Caki2 (cell line): ENCODE measurements around the gene TM4SF18. TPM values are rescaled to one million over a fixed set of nuclear protein-coding genes. Genes with fewer than 3 reads are reported as not detected.
A peak's percentile ranks its signal among the peaks of the same experiment; 100 is the strongest.
"Not testable (repeated sequence)": the region's sequence is repeated elsewhere in the genome, so short reads cannot be mapped to it uniquely, and the experiment has no call there.

ENCODE experiments used
- DNase-seq: peaks from one replicate; pipeline ENCODE4 v3.0.0-alpha.2; 2015; ENCODE audit warnings: low read depth
- in situ Hi-C: cut with HindIII; loops from 2 replicates; pipeline ENCODE4 v1.10.0; 2016; ENCODE audit warnings: low sequenced_read_pairs, low pct_unique_long_range_greater_than_20kb, mixed read lengths
- total RNA-seq: library from RNA; depleted of rRNA; stranded (reverse); fragments of >200 nt; shearing (Covaris generic); gene quantifications from 2 replicates; pipeline ENCODE4 v1.2.3, GENCODE V29; 2014; ENCODE audit warnings: low replicate concordance; rRNA removed

Gene TM4SF18
- total RNA-seq = 5.9 and 9.3 TPM in 2 replicates

- DNase-seq = peak; percentile 27
- in situ Hi-C loops = no loop called here
Observed at GRCh38 chr3:149333176-149333859, at the start of gene TM4SF18. Gene TM4SF18 (minus strand): TSS chr3:149333636. CDS start chr3:149333382, 254 bp downstream.

GRCh38 chr3:149382518-149382917 lies 49.1 kb upstream of the TM4SF18 start:
- DNase-seq = no peak
- in situ Hi-C loops = no loop called here

- DNase-seq = no peak
- in situ Hi-C loops = no loop called here
Observed at GRCh38 chr3:149382101-149382467, 48.6 kb upstream of the TM4SF18 start.

- in situ Hi-C loops = no loop called here
Observed at GRCh38 chr3:149381173-149382100, 48.0 kb upstream of the TM4SF18 start.

GRCh38 chr3:149380220-149380619 lies 46.8 kb upstream of the TM4SF18 start:
- DNase-seq = not testable (repeated sequence)

More at GRCh38 chr3:149381173-149382100, 48.0 kb upstream of the TM4SF18 start:
- no peak for DNase-seq

GRCh38 chr3:149378478-149379309 lies 45.3 kb upstream of the TM4SF18 start:
- in situ Hi-C loops = no loop called here
- DNase-seq = no peak

More at GRCh38 chr3:149380220-149380619, 46.8 kb upstream of the TM4SF18 start:
- in situ Hi-C loops = not testable (repeated sequence)

- DNase-seq = peak; percentile 94
- in situ Hi-C loops = no loop called here
Observed at GRCh38 chr3:149377408-149378364, 44.2 kb upstream of the TM4SF18 start, which contains the start of gene TM4SF1. Gene TM4SF1 (minus strand): TSS chr3:149377649. CDS start chr3:149377547, 102 bp downstream.

GRCh38 chr3:149376718-149377407 lies 43.4 kb upstream of the TM4SF18 start:
- no peak for DNase-seq
- in situ Hi-C loops = no loop called here

GRCh38 chr3:149375501-149376196 lies 42.2 kb upstream of the TM4SF18 start:
- DNase-seq = no peak
- in situ Hi-C loops = no loop called here

- DNase-seq = no peak
- in situ Hi-C loops = no loop called here
Observed at GRCh38 chr3:149374793-149375500, 41.5 kb upstream of the TM4SF18 start.

GRCh38 chr3:149374391-149374790 lies 41.0 kb upstream of the TM4SF18 start:
- in situ Hi-C loops = no loop called here
- no peak for DNase-seq

GRCh38 chr3:149373235-149374125 lies 40.0 kb upstream of the TM4SF18 start:
- no peak for DNase-seq
- in situ Hi-C loops = no loop called here

- in situ Hi-C loops = no loop called here
- DNase-seq = no peak
Observed at GRCh38 chr3:149371723-149372114, 38.3 kb upstream of the TM4SF18 start.

- in situ Hi-C loops = no loop called here
- no peak for DNase-seq
Observed at GRCh38 chr3:149371001-149371722, 37.7 kb upstream of the TM4SF18 start.
